HG03520 (cell line): ENCODE results near the gene TUBAL3.
A peak's percentile ranks its signal among the peaks of the same experiment; 100 is the strongest.
"Not testable (repeated sequence)": the region's sequence is repeated elsewhere in the genome, so short reads cannot be mapped to it uniquely, and the experiment has no call there.

Experiments
- ATAC-seq: cut with Tn5 transposase; IDR thresholded peaks from one replicate; pipeline ENCODE4 v1.9.1; 2021; ENCODE audit warnings: mild to moderate bottlenecking, moderate library complexity; ENCODE audit not compliant: unreplicated experiment

Gene TUBAL3

GRCh38 chr10:5424751-5425150 is 20.1 kb upstream of the TUBAL3 start:
- ATAC-seq: no peak

GRCh38 chr10:5423771-5424170 is 19.1 kb upstream of the TUBAL3 start:
- ATAC-seq: no peak

GRCh38 chr10:5419466-5420094 is 15.0 kb upstream of the TUBAL3 start:
- no peak for ATAC-seq

- ATAC-seq: no peak
Measured at GRCh38 chr10:5418584-5418983, 14.0 kb upstream of the TUBAL3 start.

- ATAC-seq: no peak
Measured at GRCh38 chr10:5416981-5417380, 12.4 kb upstream of the TUBAL3 start.

- no peak for ATAC-seq
Measured at GRCh38 chr10:5413012-5413938, 8.6 kb upstream of the TUBAL3 start.

- ATAC-seq: peak; percentile 98
Measured at GRCh38 chr10:5412277-5412941, 7.8 kb upstream of the TUBAL3 start, which contains the start of gene NET1. Gene NET1, plus strand, starts transcription at chr10:5412557. Its CDS starts 136 bp downstream, at chr10:5412693.

- no peak for ATAC-seq
Measured at GRCh38 chr10:5411941-5412276, 7.3 kb upstream of the TUBAL3 start.

GRCh38 chr10:5410787-5411186 is 6.2 kb upstream of the TUBAL3 start:
- not testable (repeated sequence) for ATAC-seq

GRCh38 chr10:5406918-5407317 is 2.3 kb upstream of the TUBAL3 start:
- ATAC-seq: no peak

GRCh38 chr10:5402798-5403197 is 1.8 kb downstream of the TUBAL3 start:
- ATAC-seq: no peak

- ATAC-seq: no peak
Measured at GRCh38 chr10:5400468-5401240, 4.0 kb downstream of the TUBAL3 start.

- no peak for ATAC-seq
Measured at GRCh38 chr10:5399332-5399731, 5.3 kb downstream of the TUBAL3 start.

- no peak for ATAC-seq
Measured at GRCh38 chr10:5396556-5397300, 7.9 kb downstream of the TUBAL3 start.

- ATAC-seq: no peak
Measured at GRCh38 chr10:5395168-5395567, 9.5 kb downstream of the TUBAL3 start.

GRCh38 chr10:5393529-5393928 is 11.1 kb downstream of the TUBAL3 start:
- ATAC-seq: no peak

- no peak for ATAC-seq
Measured at GRCh38 chr10:5391790-5392189, 12.8 kb downstream of the TUBAL3 start.

- ATAC-seq: no peak
Measured at GRCh38 chr10:5390607-5391205, 13.9 kb downstream of the TUBAL3 start.

GRCh38 chr10:5387169-5387568 is 17.5 kb downstream of the TUBAL3 start:
- no peak for ATAC-seq

- ATAC-seq: no peak
Measured at GRCh38 chr10:5385224-5385623, 19.4 kb downstream of the TUBAL3 start.
